Activated B cell treated with CpG ODN at 0.5 μM for 24 hours (primary cell): ENCODE results near the gene TGM2. TPM values are rescaled to one million over a fixed set of nuclear protein-coding genes. Genes with fewer than 3 reads are reported as not detected.

Experiments used
- ATAC-seq: fragments of 200-7000 bp; cut with Tn5 transposase; one replicate; pipeline ENCODE4 v1.10.0; 2021; ENCODE audit warnings: low read depth, mild to moderate bottlenecking, moderate library complexity
- CTCF ChIA-PET: fragments of 350-600 bp; sonication (Branson Sonifier 250); formaldehyde crosslinking; loops from one replicate; lab custom pipeline; 2021; ENCODE audit warnings: antibody characterized with exemption; lab: Charles Lee
- POLR2A ChIA-PET: fragments of 350-600 bp; sonication (Branson Sonifier 250); formaldehyde crosslinking; loops from one replicate; lab custom pipeline; 2021; ENCODE audit warnings: antibody characterized with exemption; lab: Charles Lee
- DNase-seq: peaks from one replicate; pipeline ENCODE4 v3.0.0; 2022
- H3K27ac Mint-ChIP-seq: one replicate; pipeline ENCODE4 v1.8.0; 2020; ENCODE audit warnings: mixed read lengths
- H3K27me3 Mint-ChIP-seq: one replicate; pipeline ENCODE4 v1.8.0; 2021; ENCODE audit warnings: mixed read lengths
- H3K36me3 Mint-ChIP-seq: one replicate; pipeline ENCODE4 v1.8.0; 2021; ENCODE audit warnings: low read depth, mixed read lengths
- H3K4me1 Mint-ChIP-seq: one replicate; pipeline ENCODE4 v1.8.0; 2021; ENCODE audit warnings: mixed read lengths
- H3K4me3 Mint-ChIP-seq: one replicate; pipeline ENCODE4 v1.8.0; 2020; ENCODE audit warnings: mild to moderate bottlenecking, mixed read lengths
- H3K9me3 Mint-ChIP-seq: one replicate; pipeline ENCODE4 v1.8.0; 2020; ENCODE audit warnings: mixed read lengths
- intact Hi-C: fragments of 100-400 bp; cut with micrococcal nuclease; formaldehyde crosslinking; loops from one replicate; pipeline ENCODE4 v1.15.1; 2024
- total RNA-seq: library from RNA; stranded (reverse); gene quantifications from 2 replicates; pipeline ENCODE4 v1.2.3, GENCODE V29; 2022
- TF ChIP-seq, protein P1 (sequence below): fragments of 200-600 bp; IDR thresholded peaks from one replicate; pipeline ENCODE4 v1.8.0; 2022; ENCODE audit warnings: antibody characterized with exemption, mild to moderate bottlenecking

TGM2 gene
- total RNA-seq, 1 donor from 2014 or later, result 22.9 TPM

DNA sequence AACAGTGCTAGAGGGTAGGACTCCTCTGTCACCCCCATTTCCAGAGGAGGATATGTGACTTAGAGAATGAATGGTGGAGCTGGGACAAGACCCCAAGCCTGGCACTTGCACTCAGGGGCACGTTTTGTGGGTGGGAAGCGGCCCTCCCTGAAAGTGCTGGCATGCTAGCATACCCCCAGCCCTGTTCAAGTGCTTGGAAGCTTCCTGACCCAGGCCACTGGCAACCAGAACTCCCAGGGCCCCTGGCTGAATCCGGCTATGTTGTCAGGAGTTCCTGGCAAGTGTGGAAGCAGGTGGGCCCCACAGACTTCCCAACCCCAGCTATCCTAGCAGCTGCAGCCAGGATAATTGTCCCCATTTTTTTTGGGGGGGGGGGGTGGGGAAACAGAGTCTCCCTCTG is 35.6 kb upstream of the TGM2 start:
- no peak for ATAC-seq
- Mint-ChIP-seq H3K4me3 (no peak overlapping the region), H3K27me3 (peaks cover 4% of the 10 kb centered on the region), H3K27ac (no peak overlapping the region), H3K4me1 (peaks cover 21% of the 10 kb centered on the region), H3K9me3 (no peaks in the 10 kb centered on the region), H3K36me3 (no peaks in the 10 kb centered on the region)
- peak; percentile 4 for DNase-seq
- intact Hi-C loops, result no loop called here
- POLR2A ChIA-PET, result interaction anchor here (0.6 kb wide), 1 partner anchor 48 kb away, joined by 3 read pairs; no protein-coding TSS in a partner anchor
- CTCF ChIA-PET, result no interaction called here
- TF ChIP-seq, protein P1, sequence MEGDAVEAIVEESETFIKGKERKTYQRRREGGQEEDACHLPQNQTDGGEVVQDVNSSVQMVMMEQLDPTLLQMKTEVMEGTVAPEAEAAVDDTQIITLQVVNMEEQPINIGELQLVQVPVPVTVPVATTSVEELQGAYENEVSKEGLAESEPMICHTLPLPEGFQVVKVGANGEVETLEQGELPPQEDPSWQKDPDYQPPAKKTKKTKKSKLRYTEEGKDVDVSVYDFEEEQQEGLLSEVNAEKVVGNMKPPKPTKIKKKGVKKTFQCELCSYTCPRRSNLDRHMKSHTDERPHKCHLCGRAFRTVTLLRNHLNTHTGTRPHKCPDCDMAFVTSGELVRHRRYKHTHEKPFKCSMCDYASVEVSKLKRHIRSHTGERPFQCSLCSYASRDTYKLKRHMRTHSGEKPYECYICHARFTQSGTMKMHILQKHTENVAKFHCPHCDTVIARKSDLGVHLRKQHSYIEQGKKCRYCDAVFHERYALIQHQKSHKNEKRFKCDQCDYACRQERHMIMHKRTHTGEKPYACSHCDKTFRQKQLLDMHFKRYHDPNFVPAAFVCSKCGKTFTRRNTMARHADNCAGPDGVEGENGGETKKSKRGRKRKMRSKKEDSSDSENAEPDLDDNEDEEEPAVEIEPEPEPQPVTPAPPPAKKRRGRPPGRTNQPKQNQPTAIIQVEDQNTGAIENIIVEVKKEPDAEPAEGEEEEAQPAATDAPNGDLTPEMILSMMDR, result no peak

DNA sequence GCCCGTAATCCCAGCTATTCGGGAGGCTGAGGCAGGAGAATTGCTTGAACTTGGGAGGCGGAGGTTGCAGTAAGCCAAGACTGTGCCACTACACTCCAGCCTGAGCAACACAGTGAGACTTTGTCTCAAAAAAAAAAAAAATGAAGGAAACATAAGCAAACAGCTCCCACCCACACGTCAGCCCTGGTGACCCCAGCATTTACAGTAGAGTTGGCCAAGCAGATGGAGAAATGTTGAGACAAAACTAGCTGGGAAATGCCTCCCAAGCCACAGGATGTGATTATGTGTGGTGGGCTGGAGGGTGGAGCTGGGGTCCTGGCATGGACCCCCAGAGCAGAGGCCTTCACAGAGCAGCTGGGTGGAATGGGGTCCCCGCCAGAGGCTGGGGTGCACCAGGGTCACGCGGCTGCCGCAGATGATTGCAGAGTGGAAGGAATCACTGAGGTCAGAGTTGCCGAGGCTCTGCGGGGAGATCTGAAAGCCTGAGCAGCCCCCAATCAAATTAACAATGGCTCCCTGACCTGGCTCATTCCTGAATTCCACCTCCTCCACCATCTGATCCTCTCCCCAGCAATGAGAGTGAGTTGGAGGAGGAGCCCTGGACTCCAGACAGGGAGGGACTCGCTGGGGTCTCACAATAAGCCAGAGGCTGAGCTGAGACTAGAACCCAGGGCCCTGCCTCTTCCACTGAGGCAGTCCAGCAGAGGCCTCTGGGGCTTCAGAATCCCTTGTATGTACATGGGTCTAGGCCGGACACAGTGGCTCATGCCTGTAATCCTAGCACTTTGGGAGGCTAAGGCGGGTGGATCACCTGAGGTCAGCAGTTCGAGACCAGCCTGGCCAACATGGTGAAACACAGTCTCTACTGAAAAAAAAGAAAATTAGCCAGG is 34.7 kb upstream of the TGM2 start:
- ChIA-PET CTCF (interaction anchor here (1.0 kb wide), 1 partner anchor 21 kb away, joined by 3 read pairs; no protein-coding TSS in a partner anchor), POLR2A (no interaction called here)
- H3K27ac Mint-ChIP-seq, result no peak overlapping the region
- H3K4me1 Mint-ChIP-seq, result peaks cover 22% of the 10 kb centered on the region
- TF ChIP-seq, protein P1, result no peak
- no peaks in the 10 kb centered on the region for H3K9me3 Mint-ChIP-seq
- peaks cover 12% of the 10 kb centered on the region for H3K27me3 Mint-ChIP-seq
- DNase-seq (no peak), ATAC-seq (no peak)
- H3K36me3 Mint-ChIP-seq, result no peaks in the 10 kb centered on the region
- intact Hi-C loops, result no loop called here
- no peak overlapping the region for H3K4me3 Mint-ChIP-seq

DNA sequence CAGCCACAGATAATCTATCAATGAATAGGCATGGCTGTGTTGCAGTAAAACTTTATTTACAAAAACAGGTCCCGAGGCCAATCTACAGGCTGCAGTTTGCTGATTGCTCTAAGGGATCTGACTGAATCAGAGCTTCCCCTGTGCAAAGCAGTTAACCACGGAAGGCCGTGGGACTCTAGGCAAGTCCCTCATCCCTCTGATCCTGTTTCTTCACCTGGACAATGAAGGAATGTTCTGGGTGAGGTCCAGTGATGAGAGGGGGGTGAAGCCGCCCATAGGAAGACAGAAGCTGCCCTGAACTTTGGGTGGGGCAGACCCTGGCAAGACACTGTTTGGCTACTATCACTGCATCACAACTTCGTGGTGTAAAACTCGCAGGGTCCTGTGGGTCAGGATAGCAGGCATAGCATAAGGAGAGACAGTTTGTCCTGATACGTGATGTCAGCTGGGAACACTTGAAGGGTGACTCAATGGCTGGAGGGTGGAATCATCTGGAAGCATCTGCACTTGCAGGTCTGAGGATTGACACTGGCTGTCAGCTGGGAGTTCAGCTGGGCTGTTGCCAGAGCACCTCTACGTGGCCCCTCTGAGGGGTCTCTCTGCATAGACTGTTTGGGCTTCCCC is 33.3 kb upstream of the TGM2 start:
- Mint-ChIP-seq H3K36me3 (no peaks in the 10 kb centered on the region), H3K4me1 (peaks cover 22% of the 10 kb centered on the region), H3K4me3 (no peak overlapping the region), H3K27me3 (peaks cover 11% of the 10 kb centered on the region), H3K27ac (no peak overlapping the region), H3K9me3 (no peaks in the 10 kb centered on the region)
- intact Hi-C loops, result no loop called here
- POLR2A ChIA-PET, result no interaction called here
- DNase-seq (no peak), ATAC-seq (no peak)
- TF ChIP-seq, protein P1, result no peak
- CTCF ChIA-PET, result interaction anchor here (1.1 to 1.2 kb wide), 2 partner anchors 23 to 32 kb away, joined by 3 read pairs; no protein-coding TSS in a partner anchor

DNA sequence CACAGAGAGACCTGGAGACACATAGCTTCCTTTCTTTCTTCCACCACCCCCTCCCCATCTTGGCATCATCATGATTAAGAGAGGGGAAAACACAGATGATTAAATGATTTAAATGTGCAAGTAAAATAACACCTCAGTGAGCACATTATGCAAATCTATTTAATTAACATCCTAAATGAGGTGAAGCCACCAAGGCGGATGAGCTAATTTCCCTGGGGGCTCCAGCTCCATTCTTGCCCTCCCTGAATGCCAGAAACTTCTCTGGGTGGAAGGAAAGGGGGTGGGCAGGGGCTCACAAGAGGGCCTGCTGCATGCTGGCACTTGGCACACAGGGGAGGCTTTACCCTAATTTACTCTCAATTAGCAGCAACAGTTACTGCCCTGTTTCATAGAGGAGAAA is 32.5 kb upstream of the TGM2 start:
- Mint-ChIP-seq H3K4me3 (no peak overlapping the region), H3K4me1 (peaks cover 22% of the 10 kb centered on the region), H3K27ac (no peak overlapping the region), H3K9me3 (no peaks in the 10 kb centered on the region), H3K36me3 (no peaks in the 10 kb centered on the region), H3K27me3 (peaks cover 8% of the 10 kb centered on the region)
- intact Hi-C loops, result loop anchor here (2.0 kb wide), 1 partner anchor 21 kb away; no protein-coding TSS in a partner anchor
- POLR2A ChIA-PET, result interaction anchor here (1.9 kb wide), 1 partner anchor 18 kb away, joined by 3 read pairs; no protein-coding TSS in a partner anchor
- DNase-seq (no peak), ATAC-seq (peak; percentile 19)
- CTCF ChIA-PET, result interaction anchor here (0.8 to 2.9 kb wide), 4 partner anchors 9 to 139 kb away, joined by 3 to 15 read pairs (median 3); no protein-coding TSS in a partner anchor
- TF ChIP-seq, protein P1, result no peak
